Kidney (tissue), 14 donors: ENCODE measurements around the gene CD34. TPM values are rescaled to one million over a fixed set of nuclear protein-coding genes. Genes with fewer than 3 reads are reported as not detected.

ENCODE experiments used
- DNase-seq, 5 donors: peaks; one replicate each; pipeline ENCODE4 v3.0.0-alpha.2; 2013 to 2020
- FAIRE-seq: peaks from 2 replicates; lab custom pipeline; 2012; peaks lifted over from hg19 to GRCh38; lab: Jason Lieb, UNC
- H3K27ac ChIP-seq, 2 donors: one replicate each; pipeline ENCODE4 v1.7.0; 2013; ENCODE audit warnings: low read depth in 2 of 2, low read length in 2 of 2, inconsistent platforms in 1 of 2
- H3K27me3 ChIP-seq: one replicate; pipeline ENCODE4 v1.7.1; 2013; ENCODE audit warnings: low read length, inconsistent platforms; ENCODE audit not compliant: control insufficient read depth, insufficient read depth
- H3K36me3 ChIP-seq, 3 donors: one replicate each; pipeline versions ENCODE4 v1.7.0 to v1.7.1; 2013; ENCODE audit warnings: low read length in 3 of 3, control low read depth in 1 of 3, inconsistent platforms in 1 of 3; ENCODE audit not compliant: insufficient read depth in 3 of 3, control insufficient read depth in 2 of 3
- H3K4me1 ChIP-seq, 3 donors: one replicate each; pipeline versions ENCODE4 v1.7.0 to v1.7.1; 2013; ENCODE audit warnings: low read length in 3 of 3, inconsistent platforms in 1 of 3, low read depth in 1 of 3; ENCODE audit not compliant: control insufficient read depth in 2 of 3, insufficient read depth in 2 of 3
- H3K4me3 ChIP-seq, 3 donors: one replicate each; pipeline versions ENCODE4 v1.7.0 to v1.8.1; 2013; ENCODE audit warnings: low read length in 3 of 3, control low read depth in 1 of 3, inconsistent platforms in 1 of 3
- H3K9ac ChIP-seq, 3 donors: one replicate each; pipeline versions ENCODE4 v1.7.0 to v1.7.1; 2013; ENCODE audit warnings: low read length in 3 of 3, control low read depth in 1 of 3, inconsistent platforms in 1 of 3
- H3K9me3 ChIP-seq, 3 donors: one replicate each; pipeline versions ENCODE4 v1.7.0 to v1.7.1; 2013; ENCODE audit warnings: low read length in 3 of 3, control low read depth in 1 of 3, inconsistent platforms in 1 of 3; ENCODE audit not compliant: control insufficient read depth in 2 of 3, insufficient read depth in 1 of 3
- CTCF ChIP-seq: IDR thresholded peaks from 3 replicates; pipeline ENCODE4 v1.5.1; 2012; ENCODE audit warnings: mild to moderate bottlenecking, moderate library complexity, borderline replicate concordance; ENCODE audit not compliant: insufficient read depth; ENCODE audit errors: extremely low read depth
- intact Hi-C: fragments of 100-400 bp; cut with DNase I; formaldehyde crosslinking; loops from one replicate; pipeline ENCODE4 v1.11.1; 2022
- polyA plus RNA-seq: library from polyadenylated mRNA; stranded (reverse); fragments of 350-450 nt; fragmentation: Illumina TruSeq; extraction: RNeasy Lipid Tissue Mini Kit (QIAGEN cat#74804); gene quantifications from one replicate; pipeline ENCODE4 v1.2.3, GENCODE V29; 2014; ENCODE audit warnings: low read depth, low replicate concordance; ENCODE audit not compliant: insufficient read depth
- total RNA-seq: library from RNA; stranded (reverse); fragmentation: NEBNext Ultra II Directional; extraction: Animal tissue kit (Norgen Biotek cat#: 25700); gene quantifications from one replicate; pipeline ENCODE4 v1.2.1, GENCODE V29; 2021
- donor health status: control.
- donor health status: control.
- donor health status: control.
- donor health status: control.
- donor health status: control.
- donor health status: DM: yes; HTN: yes; CAD: no.
- donor health status: Normal renal cell carcinoma (clear cell type).

Gene CD34
- total and polyA plus RNA-seq, 2 donors from 2014 or later: 50.9 to 69.4 TPM

GRCh38 chr1:207852576-207853371 lies 58.2 kb downstream of the CD34 start:
- no peaks in the 10 kb centered on the region for H3K9me3 ChIP-seq
- no peaks in the 10 kb centered on the region for H3K27me3 ChIP-seq
- H3K27ac ChIP-seq: no peak overlapping the region
- no peak overlapping the region for H3K4me3 ChIP-seq
- intact Hi-C loops: no loop called here
- TF ChIP-seq CTCF: no peak
- no peak overlapping the region for H3K9ac ChIP-seq
- DNase-seq (no peak), FAIRE-seq (no peak)
- H3K36me3 ChIP-seq: peaks cover 0 to 6% (median 0%) of the 10 kb centered on the region in 3 donors
- peaks cover 0 to 64% (median 43%) of the 10 kb centered on the region in 3 donors for H3K4me1 ChIP-seq

- Histone ChIP-seq H3K9me3 (no peaks in the 10 kb centered on the region), H3K4me3 (no peak overlapping the region), H3K27ac (no peak overlapping the region), H3K4me1 (peaks cover 0 to 55% (median 42%) of the 10 kb centered on the region in 3 donors), H3K36me3 (peaks cover 0 to 6% (median 0%) of the 10 kb centered on the region in 3 donors), H3K9ac (no peak overlapping the region), H3K27me3 (no peaks in the 10 kb centered on the region)
- TF ChIP-seq CTCF: no peak
- FAIRE-seq (no peak), DNase-seq (no peak)
- intact Hi-C loops: no loop called here
These were observed 59.2 kb downstream of the CD34 start for GRCh38 chr1:207851696-207852095.

GRCh38 chr1:207850621-207851407 lies 60.1 kb downstream of the CD34 start:
- Histone ChIP-seq H3K9ac (no peak overlapping the region), H3K27ac (peak overlapping the region; percentile 44 to 55), H3K36me3 (peaks cover 0 to 6% (median 0%) of the 10 kb centered on the region in 3 donors), H3K4me1 (peaks cover 0 to 57% (median 37%) of the 10 kb centered on the region in 3 donors), H3K9me3 (no peaks in the 10 kb centered on the region), H3K27me3 (no peaks in the 10 kb centered on the region), H3K4me3 (no peak overlapping the region)
- intact Hi-C loops: no loop called here
- DNase-seq: no peak
- TF ChIP-seq CTCF: no peak
- no peak for FAIRE-seq
